HG03280 (cell line): Measurements from ENCODE around the gene TJP2.

Experiments used
- ATAC-seq: cut with Tn5 transposase; IDR thresholded peaks from one replicate; pipeline ENCODE4 v1.9.1; 2021; ENCODE audit warnings: mild to moderate bottlenecking, moderate library complexity; ENCODE audit not compliant: unreplicated experiment

TJP2 gene

GRCh38 chr9:69322256-69322655 lies 148.2 kb downstream of the TJP2 start:
- no peak for ATAC-seq

GRCh38 chr9:69323861-69324260 lies 149.8 kb downstream of the TJP2 start:
- ATAC-seq, result no peak
